B cell (primary cell): ENCODE measurements around the gene EMX2. TPM values are rescaled to one million over a fixed set of nuclear protein-coding genes. Genes with fewer than 3 reads are reported as not detected.

Experiments used
- ATAC-seq: fragments of 200-7000 bp; cut with Tn5 transposase; one replicate; pipeline ENCODE4 v1.10.0; 2021; ENCODE audit warnings: low read depth, mild to moderate bottlenecking, moderate number of reproducible peaks, moderate library complexity
- CTCF ChIA-PET: fragments of 350-600 bp; sonication (Branson Sonifier 250); formaldehyde crosslinking; loops from one replicate; lab custom pipeline; 2021; ENCODE audit warnings: antibody characterized with exemption, inconsistent platforms; lab: Charles Lee
- POLR2A ChIA-PET: fragments of 350-600 bp; sonication (Branson Sonifier 250); formaldehyde crosslinking; loops from one replicate; lab custom pipeline; 2021; ENCODE audit warnings: antibody characterized with exemption; lab: Charles Lee
- DNase-seq: peaks from one replicate; pipeline ENCODE4 v3.0.0; 2013
- H2AFZ ChIP-seq: 2 replicates; pipeline ENCODE4 v1.6.1; 2012; ENCODE audit warnings: mild to moderate bottlenecking, low read depth, low read length; ENCODE audit not compliant: insufficient read depth, poor library complexity, severe bottlenecking
- H3K27ac ChIP-seq, 2 donors: 1 replicate in 1 of 2; 2 replicates in 1 of 2; pipeline ENCODE4 v1.5.1; 2012 to 2013; ENCODE audit warnings: low read length in 2 of 2, mild to moderate bottlenecking in 2 of 2, moderate library complexity in 1 of 2
- H3K27me3 ChIP-seq, 4 experiments: fragments of 200-600 bp in 1 of 4; sonication (generic) in 1 of 4; replicated peaks in 1 of 4; 1 replicate in 2 of 4; 2 replicates in 2 of 4; pipeline versions ENCODE4 v1.6.1 to v1.7.0; 2013 to 2016; ENCODE audit warnings: low read length in 3 of 4, mild to moderate bottlenecking in 2 of 4, mixed read lengths in 1 of 4, moderate library complexity in 1 of 4; ENCODE audit not compliant: insufficient read depth in 4 of 4, control insufficient read depth in 3 of 4; ENCODE audit errors: control extremely low read depth in 1 of 4
- H3K36me3 ChIP-seq, 2 experiments: replicated peaks in 1 of 2; 1 replicate in 1 of 2; 2 replicates in 1 of 2; pipeline versions ENCODE4 v1.6.1 to v1.7.1; 2013; ENCODE audit warnings: low read length in 1 of 2; ENCODE audit not compliant: insufficient read depth in 2 of 2, control insufficient read depth in 1 of 2; ENCODE audit errors: control extremely low read depth in 1 of 2, extremely low read depth in 1 of 2
- H3K4me1 ChIP-seq, 2 donors: fragments of 200-600 bp in 1 of 2; sonication (generic) in 1 of 2; 1 replicate in 1 of 2; 2 replicates in 1 of 2; pipeline versions ENCODE4 v1.5.1 to v1.6.1; 2013 to 2017; ENCODE audit warnings: low read length in 2 of 2; ENCODE audit not compliant: control insufficient read depth in 2 of 2, insufficient read depth in 2 of 2
- H3K4me2 ChIP-seq: replicated peaks from 2 replicates; pipeline ENCODE3; 2012; ENCODE audit warnings: mild to moderate bottlenecking, low read depth, low read length; ENCODE audit not compliant: poor library complexity, severe bottlenecking
- H3K4me3 ChIP-seq, 5 experiments: fragments of 200-600 bp in 1 of 5; sonication (generic) in 1 of 5; 1 replicate in 3 of 5; 2 replicates in 2 of 5; pipeline versions ENCODE4 v1.5.1 to v1.7.0; 2011 to 2016; ENCODE audit warnings: low read length in 4 of 5, mild to moderate bottlenecking in 4 of 5, low read depth in 2 of 5, control low read depth in 1 of 5, moderate library complexity in 1 of 5; ENCODE audit not compliant: insufficient read depth in 1 of 5; ENCODE audit errors: control extremely low read depth in 1 of 5, extremely low read depth in 1 of 5
- H3K79me2 ChIP-seq: fragments of 200-600 bp; sonication (generic); one replicate; pipeline ENCODE4 v1.6.0; 2016; ENCODE audit warnings: low read length; ENCODE audit not compliant: control insufficient read depth, insufficient read depth
- H3K9ac ChIP-seq: fragments of 200-600 bp; sonication (generic); 2 replicates; pipeline ENCODE4 v1.6.1; 2017; ENCODE audit warnings: mild to moderate bottlenecking, low read length, moderate library complexity
- H3K9me3 ChIP-seq, 3 donors: one replicate each; pipeline versions ENCODE4 v1.6.1 to v1.7.1; 2013; ENCODE audit warnings: low read length in 2 of 3; ENCODE audit not compliant: control insufficient read depth in 2 of 3, insufficient read depth in 1 of 3; ENCODE audit errors: control extremely low read depth in 1 of 3
- H4K20me1 ChIP-seq: 2 replicates; pipeline ENCODE4 v1.6.0; 2012; ENCODE audit warnings: mild to moderate bottlenecking, low read length; ENCODE audit not compliant: insufficient read depth, control insufficient read depth, poor library complexity, severe bottlenecking
- H3K27ac Mint-ChIP-seq: one replicate; pipeline ENCODE4 v1.8.0; 2021; ENCODE audit warnings: mixed read lengths
- H3K27me3 Mint-ChIP-seq: one replicate; pipeline ENCODE4 v1.8.0; 2021; ENCODE audit warnings: mixed read lengths
- H3K4me1 Mint-ChIP-seq: one replicate; pipeline ENCODE4 v1.8.0; 2021; ENCODE audit warnings: mixed read lengths
- H3K4me3 Mint-ChIP-seq: one replicate; pipeline ENCODE4 v1.8.0; 2021; ENCODE audit warnings: mixed read lengths
- H3K9me3 Mint-ChIP-seq: one replicate; pipeline ENCODE4 v1.8.0; 2022; ENCODE audit warnings: mixed read lengths; ENCODE audit not compliant: insufficient read depth
- EZH2 ChIP-seq: IDR thresholded peaks from 2 replicates; pipeline ENCODE4 v1.6.1; 2012; ENCODE audit warnings: borderline replicate concordance, low read depth, mild to moderate bottlenecking, moderate library complexity, low read length; ENCODE audit not compliant: insufficient read depth, poor library complexity, severe bottlenecking
- WGBS: methylation state at CpG from one replicate; pipeline ENCODE4 v1.1.5; 2013; ENCODE audit warnings: missing lambda C conversion rate; ENCODE audit not compliant: insufficient coverage; 5-methylcytosine and 5-hydroxymethylcytosine counted together
- intact Hi-C: fragments of 100-400 bp; cut with micrococcal nuclease; formaldehyde crosslinking; loops from one replicate; pipeline ENCODE4 v1.10.0; 2022
- polyA plus RNA-seq: library from polyadenylated mRNA; depleted of rRNA; stranded (reverse); fragments of >200 nt; gene quantifications from 2 replicates; pipeline ENCODE4 v1.2.3, GENCODE V29; 2012
- total RNA-seq, 2 donors: library from RNA; stranded (reverse); fragments of 120-200 nt in 1 of 2; gene quantifications; 1 replicate in 1 of 2; 2 replicates in 1 of 2; pipeline versions ENCODE4 v1.2.3 to v1.2.4, GENCODE V29; 2013 to 2022
- TF ChIP-seq, protein P1 (sequence below): fragments of 200-600 bp; IDR thresholded peaks from one replicate; pipeline ENCODE4 v1.8.0; 2022; ENCODE audit warnings: antibody characterized with exemption, mild to moderate bottlenecking

The EMX2 gene
- total and polyA plus RNA-seq, 2 donors (not counting 1 experiment from before 2014, with no cell fraction given) = not detected

DNA sequence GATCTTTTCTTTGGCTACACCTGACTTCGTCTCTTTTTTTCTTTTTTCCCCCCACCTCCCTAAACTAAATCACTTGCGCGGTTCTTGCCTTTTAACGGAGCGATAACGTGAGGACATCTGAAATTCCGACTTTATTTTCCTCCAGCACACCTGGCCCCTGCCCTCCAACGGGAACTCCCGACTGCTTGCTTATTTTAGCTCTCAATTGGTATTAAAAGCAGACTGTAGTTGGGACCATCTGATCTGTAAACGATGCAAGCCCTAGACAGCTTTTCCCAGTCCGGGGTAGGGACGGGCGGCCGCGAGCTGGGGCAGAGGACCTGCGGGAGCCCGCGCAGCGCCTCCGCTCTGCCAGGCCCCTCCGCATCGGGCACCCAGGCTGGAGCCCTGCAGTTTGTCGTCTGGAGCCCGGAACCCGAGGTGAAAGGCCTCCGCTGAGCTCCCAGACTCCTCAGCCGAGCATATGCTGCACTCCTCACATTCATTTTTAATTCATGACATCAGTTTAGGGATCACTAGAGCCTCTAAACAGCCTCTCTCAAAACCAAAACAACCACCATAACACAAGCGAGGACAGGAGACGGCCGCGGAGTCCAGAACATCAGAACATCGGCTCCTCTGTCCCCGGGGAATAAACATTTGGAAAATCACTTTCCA lies 10.0 kb upstream of the EMX2 start:
- ChIA-PET CTCF (no interaction called here), POLR2A (no interaction called here)
- Histone ChIP-seq H3K4me2 (no peak overlapping the region), H4K20me1 (no peaks in the 10 kb centered on the region), H3K79me2 (no peaks in the 10 kb centered on the region), H3K9ac (no peak overlapping the region), H3K36me3 (no peaks in the 10 kb centered on the region), H3K27me3 (peaks cover 0 to 68% (median 36%) of the 10 kb centered on the region in 4 experiments), H3K4me1 (peaks cover 0 to 3% of the 10 kb centered on the region in 2 donors), H3K27ac (no peak overlapping the region), H2AFZ (no peak overlapping the region), H3K9me3 (peaks cover 0 to 20% (median 0%) of the 10 kb centered on the region in 3 donors), H3K4me3 (no peak overlapping the region)
- Mint-ChIP-seq H3K27ac (no peak overlapping the region), H3K4me1 (peaks cover 4% of the 10 kb centered on the region), H3K4me3 (no peak overlapping the region), H3K9me3 (no peaks in the 10 kb centered on the region), H3K27me3 (peaks cover 56% of the 10 kb centered on the region)
- ATAC-seq (no peak), DNase-seq (no peak)
- WGBS = 12% methylated on average over 30 of the region's 33 CpGs
- TF ChIP-seq, protein P1, sequence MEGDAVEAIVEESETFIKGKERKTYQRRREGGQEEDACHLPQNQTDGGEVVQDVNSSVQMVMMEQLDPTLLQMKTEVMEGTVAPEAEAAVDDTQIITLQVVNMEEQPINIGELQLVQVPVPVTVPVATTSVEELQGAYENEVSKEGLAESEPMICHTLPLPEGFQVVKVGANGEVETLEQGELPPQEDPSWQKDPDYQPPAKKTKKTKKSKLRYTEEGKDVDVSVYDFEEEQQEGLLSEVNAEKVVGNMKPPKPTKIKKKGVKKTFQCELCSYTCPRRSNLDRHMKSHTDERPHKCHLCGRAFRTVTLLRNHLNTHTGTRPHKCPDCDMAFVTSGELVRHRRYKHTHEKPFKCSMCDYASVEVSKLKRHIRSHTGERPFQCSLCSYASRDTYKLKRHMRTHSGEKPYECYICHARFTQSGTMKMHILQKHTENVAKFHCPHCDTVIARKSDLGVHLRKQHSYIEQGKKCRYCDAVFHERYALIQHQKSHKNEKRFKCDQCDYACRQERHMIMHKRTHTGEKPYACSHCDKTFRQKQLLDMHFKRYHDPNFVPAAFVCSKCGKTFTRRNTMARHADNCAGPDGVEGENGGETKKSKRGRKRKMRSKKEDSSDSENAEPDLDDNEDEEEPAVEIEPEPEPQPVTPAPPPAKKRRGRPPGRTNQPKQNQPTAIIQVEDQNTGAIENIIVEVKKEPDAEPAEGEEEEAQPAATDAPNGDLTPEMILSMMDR = no peak
- no peak for TF ChIP-seq EZH2
- intact Hi-C loops = no loop called here

DNA sequence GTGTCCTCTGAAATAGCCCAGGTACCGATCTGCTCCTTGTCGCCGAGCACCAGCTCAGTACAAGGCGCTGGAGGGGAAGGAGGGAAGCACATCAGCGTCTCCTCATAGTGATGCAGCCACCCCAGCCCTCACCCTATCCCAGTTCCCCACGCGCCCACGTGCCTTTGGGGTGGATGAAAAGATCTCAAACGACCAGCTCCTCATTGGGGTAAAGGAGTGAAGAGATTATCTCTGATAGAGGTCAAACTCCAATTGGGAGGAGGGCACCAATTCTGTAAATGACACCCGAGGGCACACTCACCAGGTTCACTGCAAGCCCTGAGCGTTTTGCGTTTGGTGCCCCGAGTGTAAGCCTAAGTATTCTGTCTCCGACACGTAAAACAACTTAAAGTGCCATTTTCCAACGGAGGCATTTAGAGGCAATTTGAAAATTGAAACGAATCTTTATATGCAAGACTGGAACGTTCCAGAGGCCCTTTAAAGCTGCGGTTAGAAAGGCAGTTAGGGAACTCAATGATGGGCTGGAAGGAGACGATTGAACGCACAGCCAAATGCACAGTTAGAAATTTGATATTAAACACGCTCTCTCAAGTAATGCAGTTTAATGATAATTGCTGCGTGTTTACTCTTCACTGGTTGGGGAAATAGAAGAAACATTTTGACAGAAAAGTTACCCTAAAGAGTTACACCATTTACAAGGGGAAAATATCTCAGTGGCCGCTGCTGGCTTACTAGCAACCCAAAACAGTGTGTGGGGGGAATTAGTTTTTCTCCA lies 8.9 kb upstream of the EMX2 start:
- ChIA-PET POLR2A (no interaction called here), CTCF (no interaction called here)
- Histone ChIP-seq H3K36me3 (no peaks in the 10 kb centered on the region), H2AFZ (no peak overlapping the region), H3K4me1 (peaks cover 3 to 8% of the 10 kb centered on the region in 2 donors), H4K20me1 (no peaks in the 10 kb centered on the region), H3K79me2 (no peaks in the 10 kb centered on the region), H3K9ac (no peak overlapping the region), H3K27ac (no peak overlapping the region), H3K4me3 (no peak overlapping the region), H3K9me3 (peaks cover 0 to 20% (median 0%) of the 10 kb centered on the region in 3 donors), H3K27me3 (peaks cover 0 to 78% (median 44%) of the 10 kb centered on the region in 4 experiments), H3K4me2 (no peak overlapping the region)
- peaks cover 7% of the 10 kb centered on the region for H3K4me1 Mint-ChIP-seq
- DNase-seq (no peak), ATAC-seq (no peak)
- H3K9me3 Mint-ChIP-seq = no peaks in the 10 kb centered on the region
- peaks cover 60% of the 10 kb centered on the region for H3K27me3 Mint-ChIP-seq
- TF ChIP-seq, protein P1 = no peak
- no peak for TF ChIP-seq EZH2
- H3K27ac Mint-ChIP-seq = no peak overlapping the region
- no peak overlapping the region for H3K4me3 Mint-ChIP-seq
- intact Hi-C loops = no loop called here
- WGBS = 11% methylated on average over 11 of the region's 24 CpGs
